H9 (cell line): Measurements from ENCODE around the gene CDH22. TPM values are rescaled to one million over a fixed set of nuclear protein-coding genes. Genes with fewer than 3 reads are reported as not detected.

Source experiments
- DNase-seq: peaks from one replicate; pipeline ENCODE4 v3.0.0-alpha.2; 2017
- H2AFZ ChIP-seq: one replicate; pipeline ENCODE4 v1.6.1; 2013; ENCODE audit warnings: mild to moderate bottlenecking, low read length, control low read depth, moderate library complexity
- H2AK5ac ChIP-seq: 2 replicates; pipeline ENCODE4 v1.6.1; 2013; ENCODE audit warnings: low read length, control low read depth, mixed read lengths; ENCODE audit not compliant: insufficient read length
- H2BK120ac ChIP-seq: one replicate; pipeline ENCODE4 v1.6.1; 2013; ENCODE audit warnings: low read depth, mild to moderate bottlenecking, low read length, control low read depth, inconsistent platforms; ENCODE audit not compliant: poor library complexity, severe bottlenecking
- H2BK12ac ChIP-seq: 2 replicates; pipeline ENCODE4 v1.6.1; 2013; ENCODE audit warnings: low read length, control low read depth, mixed read lengths, low read depth; ENCODE audit not compliant: insufficient read length
- H2BK15ac ChIP-seq: 2 replicates; pipeline ENCODE4 v1.6.1; 2013; ENCODE audit warnings: low read depth, low read length, control low read depth
- H2BK20ac ChIP-seq: one replicate; pipeline ENCODE4 v1.6.1; 2013; ENCODE audit warnings: low read depth, mild to moderate bottlenecking, low read length, control low read depth, inconsistent platforms; ENCODE audit not compliant: poor library complexity, severe bottlenecking
- H2BK5ac ChIP-seq: 2 replicates; pipeline ENCODE4 v1.6.1; 2013; ENCODE audit warnings: low read length, control low read depth, mixed read lengths; ENCODE audit not compliant: insufficient read length
- H3K14ac ChIP-seq: 2 replicates; pipeline ENCODE4 v1.6.1; 2013; ENCODE audit warnings: low read length, control low read depth; ENCODE audit not compliant: insufficient read depth
- H3K18ac ChIP-seq: 2 replicates; pipeline ENCODE4 v1.6.1; 2013; ENCODE audit warnings: low read depth, mild to moderate bottlenecking, mixed read lengths, low read length, control low read depth; ENCODE audit not compliant: insufficient read length
- H3K23ac ChIP-seq: 2 replicates; pipeline ENCODE4 v1.6.1; 2013; ENCODE audit warnings: low read length, control low read depth, mixed read lengths, low read depth; ENCODE audit not compliant: insufficient read length
- H3K23me2 ChIP-seq: 2 replicates; pipeline ENCODE4 v1.6.1; 2013; ENCODE audit warnings: low read depth, mild to moderate bottlenecking, mixed read lengths, low read length, control low read depth; ENCODE audit not compliant: insufficient read length, poor library complexity, severe bottlenecking
- H3K27ac ChIP-seq: 2 replicates; pipeline ENCODE4 v1.5.1; 2013; ENCODE audit warnings: low read length, control low read depth, mixed read lengths, low read depth; ENCODE audit not compliant: insufficient read length
- H3K27me3 ChIP-seq: 2 replicates; pipeline ENCODE4 v1.6.1; 2013; ENCODE audit warnings: low read length, control low read depth, inconsistent platforms; ENCODE audit not compliant: insufficient read depth
- H3K4ac ChIP-seq: 2 replicates; pipeline ENCODE4 v1.6.1; 2013; ENCODE audit warnings: low read depth, mild to moderate bottlenecking, control low read depth, inconsistent platforms, low read length, moderate library complexity
- H3K4me1 ChIP-seq: 2 replicates; pipeline ENCODE4 v1.6.1; 2013; ENCODE audit warnings: low read length, control low read depth, inconsistent platforms; ENCODE audit not compliant: insufficient read depth
- H3K4me2 ChIP-seq: 2 replicates; pipeline ENCODE4 v1.6.1; 2013; ENCODE audit warnings: low read length, control low read depth, mixed read lengths; ENCODE audit not compliant: insufficient read length, insufficient read depth
- H3K56ac ChIP-seq: 2 replicates; pipeline ENCODE4 v1.6.1; 2013; ENCODE audit warnings: low read depth, mild to moderate bottlenecking, mixed read lengths, low read length, control low read depth; ENCODE audit not compliant: insufficient read length
- H3K79me1 ChIP-seq: 2 replicates; pipeline ENCODE4 v1.6.1; 2013; ENCODE audit warnings: low read depth, mild to moderate bottlenecking, moderate library complexity, low read length, control low read depth, inconsistent platforms; ENCODE audit not compliant: insufficient read depth, poor library complexity, severe bottlenecking
- H3K79me2 ChIP-seq: 2 replicates; pipeline ENCODE4 v1.6.1; 2013; ENCODE audit warnings: low read length, control low read depth, inconsistent platforms; ENCODE audit not compliant: insufficient read depth
- H3K9ac ChIP-seq: 2 replicates; pipeline ENCODE4 v1.6.1; 2013; ENCODE audit warnings: low read length, control low read depth, mixed read lengths; ENCODE audit not compliant: insufficient read length; ENCODE audit errors: extremely low read depth
- H3K9me3 ChIP-seq: one replicate; pipeline ENCODE4 v1.6.1; 2013; ENCODE audit warnings: low read depth, low read length, inconsistent platforms; ENCODE audit not compliant: control insufficient read depth
- H3T11ph ChIP-seq: one replicate; pipeline ENCODE4 v1.6.1; 2013; ENCODE audit warnings: mild to moderate bottlenecking, low read length, control low read depth, inconsistent platforms
- H4K20me1 ChIP-seq: one replicate; pipeline ENCODE4 v1.6.1; 2013; ENCODE audit not compliant: control insufficient read depth, insufficient read length, insufficient read depth
- H4K5ac ChIP-seq: 2 replicates; pipeline ENCODE4 v1.6.1; 2013; ENCODE audit warnings: low read depth, mild to moderate bottlenecking, mixed read lengths, low read length, control low read depth; ENCODE audit not compliant: insufficient read length
- H4K8ac ChIP-seq: replicated peaks from 2 replicates; pipeline ENCODE4 v1.6.1; 2013; ENCODE audit warnings: low read length, control low read depth, mixed read lengths, low read depth; ENCODE audit not compliant: insufficient read length
- H4K91ac ChIP-seq: 2 replicates; pipeline ENCODE4 v1.6.1; 2013; ENCODE audit warnings: low read depth, mild to moderate bottlenecking, moderate library complexity, mixed read lengths, low read length, control low read depth; ENCODE audit not compliant: insufficient read length
- H3K27ac Mint-ChIP-seq, 3 experiments: 2 replicates in 2 of 3; 3 replicates in 1 of 3; pipeline ENCODE4 v1.8.0; 2020 to 2021; ENCODE audit warnings: mixed read lengths in 3 of 3, mild to moderate bottlenecking in 1 of 3, moderate library complexity in 1 of 3
- H3K27me3 Mint-ChIP-seq: 2 replicates; pipeline ENCODE4 v1.8.0; 2021; ENCODE audit warnings: low read depth, mild to moderate bottlenecking, moderate library complexity, mixed read lengths
- H3K36me3 Mint-ChIP-seq, 3 experiments: 2 replicates in 2 of 3; 3 replicates in 1 of 3; pipeline ENCODE4 v1.8.0; 2020 to 2021; ENCODE audit warnings: low read depth in 3 of 3, mixed read lengths in 3 of 3; ENCODE audit not compliant: insufficient read depth in 1 of 3
- H3K4me1 Mint-ChIP-seq, 2 experiments: 2 replicates each; pipeline ENCODE4 v1.8.0; 2020; ENCODE audit warnings: mixed read lengths in 2 of 2
- H3K4me3 Mint-ChIP-seq, 2 experiments: 2 replicates in 1 of 2; 3 replicates in 1 of 2; pipeline ENCODE4 v1.8.0; 2020 to 2021; ENCODE audit warnings: mild to moderate bottlenecking in 2 of 2, mixed read lengths in 2 of 2, moderate library complexity in 1 of 2
- H3K9me3 Mint-ChIP-seq, 2 experiments: 2 replicates in 1 of 2; 3 replicates in 1 of 2; pipeline ENCODE4 v1.8.0; 2020; ENCODE audit warnings: mild to moderate bottlenecking in 2 of 2, mixed read lengths in 2 of 2, moderate library complexity in 1 of 2
- CTCF ChIP-seq: fragments of 200-600 bp; sonication (generic); conservative IDR thresholded peaks from 3 replicates; pipeline ENCODE4 v1.8.0; 2021; ENCODE audit warnings: antibody characterized with exemption, mild to moderate bottlenecking
- whole genome bisulfite sequencing: extraction: QIAGEN DNeasy Blood & Tissue Kit; methylation state at CpG from one replicate; pipeline ENCODE4 v1.1.7; 2013; ENCODE audit warnings: missing lambda C conversion rate, low lambda C conversion rate, mixed read lengths; ENCODE audit not compliant: insufficient read length; ENCODE audit errors: extremely low coverage; 5-methylcytosine and 5-hydroxymethylcytosine counted together
- total RNA-seq: library from RNA; stranded (reverse); gene quantifications from 2 replicates; pipeline ENCODE4 v1.2.1, GENCODE V29; 2021

The CDH22 gene
- total RNA-seq, 1 experiment from 2014 or later: not detected

GRCh38 chr20:46309945-46310344 lies 1.6 kb upstream of the CDH22 start:
- Histone ChIP-seq H2BK20ac (no peak overlapping the region), H3T11ph (no peak overlapping the region), H2BK12ac (no peak overlapping the region), H3K23me2 (peaks cover 3% of the 10 kb centered on the region), H3K23ac (no peak overlapping the region), H2BK120ac (no peak overlapping the region), H4K5ac (no peak overlapping the region), H3K79me2 (no peaks in the 10 kb centered on the region), H3K4ac (no peak overlapping the region), H3K4me2 (no peak overlapping the region), H2BK15ac (no peak overlapping the region), H4K20me1 (no peaks in the 10 kb centered on the region), H3K27ac (no peak overlapping the region), H3K4me1 (no peaks in the 10 kb centered on the region), H4K91ac (no peak overlapping the region), H3K79me1 (no peaks in the 10 kb centered on the region), H3K56ac (no peak overlapping the region), H2AFZ (no peak overlapping the region), H2BK5ac (no peak overlapping the region), H3K9me3 (no peaks in the 10 kb centered on the region), H3K14ac (no peak overlapping the region), H3K18ac (no peak overlapping the region), H2AK5ac (no peak overlapping the region), H4K8ac (no peak overlapping the region), H3K27me3 (peaks cover 45% of the 10 kb centered on the region; the same call in 1 of the 2 replicates), H3K9ac (no peak overlapping the region)
- TF ChIP-seq CTCF: no peak
- Mint-ChIP-seq H3K27me3 (peaks cover 92% of the 10 kb centered on the region), H3K9me3 (no peaks in the 10 kb centered on the region; a peak in 1 of 5 replicates), H3K4me3 (peak overlapping the region in 1 of 2 experiments; percentile 17; a peak in 1 of 5 replicates), H3K36me3 (no peaks in the 10 kb centered on the region; a peak in 1 of 7 replicates), H3K27ac (no peak overlapping the region), H3K4me1 (peaks cover 14 to 19% of the 10 kb centered on the region in 2 experiments)
- WGBS: no CpG with 5 or more reads among the region's 2 CpGs
- no peak for DNase-seq
